Measurements from ENCODE around the gene WDFY3.

DNA sequence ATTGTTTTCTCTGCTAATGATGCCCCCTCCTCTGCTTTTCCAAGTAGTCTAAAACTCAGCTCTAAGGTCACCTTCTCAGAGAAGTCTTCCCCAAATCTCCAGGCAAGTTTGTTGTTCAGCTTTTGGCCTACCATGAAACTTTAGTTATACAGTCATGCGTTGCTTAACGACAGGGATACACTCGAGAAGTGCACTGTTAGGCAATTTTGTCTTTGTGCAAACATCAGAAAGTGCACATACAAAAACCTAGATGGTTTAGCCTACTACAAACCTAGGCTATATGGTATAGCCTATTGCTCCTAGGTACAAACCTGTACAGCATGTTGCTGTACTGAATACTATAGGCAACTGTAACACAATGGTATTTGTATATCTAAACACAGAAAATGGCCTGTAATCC lies 91.9 kb downstream of the WDFY3 start:
- TF ChIP-seq, protein P1, sequence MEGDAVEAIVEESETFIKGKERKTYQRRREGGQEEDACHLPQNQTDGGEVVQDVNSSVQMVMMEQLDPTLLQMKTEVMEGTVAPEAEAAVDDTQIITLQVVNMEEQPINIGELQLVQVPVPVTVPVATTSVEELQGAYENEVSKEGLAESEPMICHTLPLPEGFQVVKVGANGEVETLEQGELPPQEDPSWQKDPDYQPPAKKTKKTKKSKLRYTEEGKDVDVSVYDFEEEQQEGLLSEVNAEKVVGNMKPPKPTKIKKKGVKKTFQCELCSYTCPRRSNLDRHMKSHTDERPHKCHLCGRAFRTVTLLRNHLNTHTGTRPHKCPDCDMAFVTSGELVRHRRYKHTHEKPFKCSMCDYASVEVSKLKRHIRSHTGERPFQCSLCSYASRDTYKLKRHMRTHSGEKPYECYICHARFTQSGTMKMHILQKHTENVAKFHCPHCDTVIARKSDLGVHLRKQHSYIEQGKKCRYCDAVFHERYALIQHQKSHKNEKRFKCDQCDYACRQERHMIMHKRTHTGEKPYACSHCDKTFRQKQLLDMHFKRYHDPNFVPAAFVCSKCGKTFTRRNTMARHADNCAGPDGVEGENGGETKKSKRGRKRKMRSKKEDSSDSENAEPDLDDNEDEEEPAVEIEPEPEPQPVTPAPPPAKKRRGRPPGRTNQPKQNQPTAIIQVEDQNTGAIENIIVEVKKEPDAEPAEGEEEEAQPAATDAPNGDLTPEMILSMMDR (IDR thresholded peaks at IDR 0.05): no peak
- no peak for TF ChIP-seq POLR2A (IDR thresholded peaks at IDR 0.05)
